ENCODE data around the gene B4GAT1.
"Not testable (repeated sequence)": the region's sequence is repeated elsewhere in the genome, so short reads cannot be mapped to it uniquely, and the experiment has no call there.

B4GAT1 gene

DNA sequence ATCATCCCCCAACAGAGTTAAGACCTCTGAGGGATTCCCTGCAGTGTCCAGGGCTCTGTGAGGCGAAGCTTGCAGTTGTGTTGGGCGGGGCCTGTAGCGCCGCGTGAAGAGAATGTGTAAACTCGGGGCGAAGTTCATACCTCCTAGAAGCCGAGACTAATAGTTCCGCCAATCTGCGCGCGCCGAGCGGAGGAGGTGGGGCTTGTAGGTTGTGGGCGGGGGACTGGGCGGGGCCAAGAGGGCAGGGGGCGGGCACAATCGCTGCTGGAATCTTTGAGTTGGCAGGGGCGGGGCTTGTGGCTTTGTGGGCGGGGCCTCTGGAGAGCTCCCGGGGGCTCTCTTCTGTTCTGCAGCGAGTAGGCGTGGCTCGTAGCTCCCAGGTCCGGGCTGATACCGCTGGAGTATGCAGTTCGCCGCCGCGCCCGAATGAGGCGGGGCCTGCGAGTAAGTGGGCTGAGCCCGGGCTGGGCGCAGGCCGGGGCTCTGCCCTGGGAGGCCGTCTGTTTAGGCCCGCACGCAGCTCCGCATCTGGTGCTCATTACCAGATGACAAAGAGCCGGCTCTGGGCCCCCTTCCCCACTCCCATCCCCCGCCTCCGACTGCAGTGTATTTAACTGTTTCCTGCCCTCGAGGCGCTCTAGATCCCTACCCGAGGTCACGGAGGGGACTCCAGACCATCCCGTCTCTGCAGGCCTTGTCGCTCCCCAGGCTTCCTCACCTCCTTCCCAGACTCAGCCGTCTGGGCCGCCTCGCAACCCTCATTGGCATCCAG lies 34.7 kb downstream of the B4GAT1 start:
- Histone ChIP-seq H4K20me1 (ENCODE audit: insufficient read depth, low read length) (no peaks in the 10 kb centered on the region), H3K9me3 (replicated peaks; ENCODE audit: insufficient read depth, low read length) (no peaks in the 10 kb centered on the region), H3K27ac (ENCODE audit: low read length) (peak overlapping the region; percentile 25; the same call in 1 of the 2 replicates), H3K4me1 (ENCODE audit: low read length) (no peaks in the 10 kb centered on the region), H3K4me3 (ENCODE audit: low read length) (peak overlapping the region; percentile 54), H3F3A (ENCODE audit: insufficient read depth, low read length) (no peaks in the 10 kb centered on the region), H3K4me2 (ENCODE audit: low read depth, low read length) (peak overlapping the region; percentile 61), H2AFZ (ENCODE audit: low read length) (peak overlapping the region; percentile 43; the same call in 1 of the 2 replicates), H3K36me3 (replicated peaks; ENCODE audit: insufficient read depth, low read length) (no peaks in the 10 kb centered on the region), H3K79me2 (ENCODE audit: low read length) (no peaks in the 10 kb centered on the region), H3K9ac (ENCODE audit: low read length) (no peak overlapping the region), H3K27me3 (replicated peaks; ENCODE audit: insufficient read depth, low read length) (peaks cover 72% of the 10 kb centered on the region), H3K9me2 (replicated peaks; ENCODE audit: insufficient read depth, low read length) (no peaks in the 10 kb centered on the region)
- peak; percentile 93 for DNase-seq
- TF ChIP-seq EZH2 (optimal IDR thresholded peaks at IDR 0.05; ENCODE audit: low read depth, low read length) (no peak), EZH2phosphoT487 (IDR thresholded peaks at IDR 0.05; ENCODE audit: low read length) (no peak)
- TF ChIP-seq, protein P1, sequence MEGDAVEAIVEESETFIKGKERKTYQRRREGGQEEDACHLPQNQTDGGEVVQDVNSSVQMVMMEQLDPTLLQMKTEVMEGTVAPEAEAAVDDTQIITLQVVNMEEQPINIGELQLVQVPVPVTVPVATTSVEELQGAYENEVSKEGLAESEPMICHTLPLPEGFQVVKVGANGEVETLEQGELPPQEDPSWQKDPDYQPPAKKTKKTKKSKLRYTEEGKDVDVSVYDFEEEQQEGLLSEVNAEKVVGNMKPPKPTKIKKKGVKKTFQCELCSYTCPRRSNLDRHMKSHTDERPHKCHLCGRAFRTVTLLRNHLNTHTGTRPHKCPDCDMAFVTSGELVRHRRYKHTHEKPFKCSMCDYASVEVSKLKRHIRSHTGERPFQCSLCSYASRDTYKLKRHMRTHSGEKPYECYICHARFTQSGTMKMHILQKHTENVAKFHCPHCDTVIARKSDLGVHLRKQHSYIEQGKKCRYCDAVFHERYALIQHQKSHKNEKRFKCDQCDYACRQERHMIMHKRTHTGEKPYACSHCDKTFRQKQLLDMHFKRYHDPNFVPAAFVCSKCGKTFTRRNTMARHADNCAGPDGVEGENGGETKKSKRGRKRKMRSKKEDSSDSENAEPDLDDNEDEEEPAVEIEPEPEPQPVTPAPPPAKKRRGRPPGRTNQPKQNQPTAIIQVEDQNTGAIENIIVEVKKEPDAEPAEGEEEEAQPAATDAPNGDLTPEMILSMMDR (IDR thresholded peaks at IDR 0.05; ENCODE audit: low read length) = no peak

DNA sequence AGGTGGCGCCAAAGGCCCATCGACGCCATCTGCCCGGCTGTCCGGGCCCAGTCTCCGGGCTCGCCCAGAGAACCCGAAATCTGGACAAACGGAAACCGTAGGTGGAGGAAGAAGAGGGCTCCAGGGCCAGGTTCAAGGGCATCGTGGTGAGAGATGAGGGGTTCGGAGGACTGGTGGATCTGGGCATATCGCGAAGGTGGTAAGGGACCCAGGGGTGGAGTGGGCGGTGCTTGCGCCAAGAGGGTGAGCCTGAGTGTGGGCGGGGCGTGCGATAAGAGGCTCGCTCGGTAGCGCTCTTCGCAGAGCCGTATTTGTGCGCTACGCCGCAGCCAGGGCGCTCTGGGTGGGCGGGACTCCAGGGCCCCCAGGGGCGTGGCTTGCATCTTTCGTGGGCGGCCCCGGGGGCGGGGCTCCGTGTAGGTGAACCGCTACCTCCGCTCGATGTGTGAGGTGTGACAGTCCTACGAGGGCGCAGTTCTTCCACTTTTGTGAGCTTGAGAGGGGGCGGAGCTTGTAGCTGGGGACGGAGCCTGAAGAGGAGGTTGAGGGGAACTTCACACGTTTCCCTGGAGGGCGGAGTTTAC lies 35.4 kb downstream of the B4GAT1 start:
- no peaks in the 10 kb centered on the region for H3K4me1 ChIP-seq (ENCODE audit: low read length)
- H3K27me3 ChIP-seq (replicated peaks; ENCODE audit: insufficient read depth, low read length) = peaks cover 73% of the 10 kb centered on the region
- peak overlapping the region; percentile 54 for H3K4me3 ChIP-seq (ENCODE audit: low read length)
- H3K9me2 ChIP-seq (replicated peaks; ENCODE audit: insufficient read depth, low read length) = no peaks in the 10 kb centered on the region
- H3K4me2 ChIP-seq (ENCODE audit: low read depth, low read length) = peak overlapping the region; percentile 61
- H3K9ac ChIP-seq (ENCODE audit: low read length) = no peak overlapping the region; the same call in 1 of the 2 replicates
- H2AFZ ChIP-seq (ENCODE audit: low read length) = peak overlapping the region; percentile 43
- H3K27ac ChIP-seq (ENCODE audit: low read length) = peak overlapping the region; percentile 25; the same call in 1 of the 2 replicates
- DNase-seq = peak; percentile 73
- TF ChIP-seq EZH2 (optimal IDR thresholded peaks at IDR 0.05; ENCODE audit: low read depth, low read length) = no peak
- TF ChIP-seq, protein P1 (IDR thresholded peaks at IDR 0.05; ENCODE audit: low read length) = peak; percentile 69
- no peak for TF ChIP-seq EZH2phosphoT487 (IDR thresholded peaks at IDR 0.05; ENCODE audit: low read length)
- no peaks in the 10 kb centered on the region for H3K9me3 ChIP-seq (replicated peaks; ENCODE audit: insufficient read depth, low read length)
- no peaks in the 10 kb centered on the region for H3F3A ChIP-seq (ENCODE audit: insufficient read depth, low read length)
- no peaks in the 10 kb centered on the region for H4K20me1 ChIP-seq (ENCODE audit: insufficient read depth, low read length)
- H3K36me3 ChIP-seq (replicated peaks; ENCODE audit: insufficient read depth, low read length) = no peaks in the 10 kb centered on the region
- H3K79me2 ChIP-seq (ENCODE audit: low read length) = no peaks in the 10 kb centered on the region

DNA sequence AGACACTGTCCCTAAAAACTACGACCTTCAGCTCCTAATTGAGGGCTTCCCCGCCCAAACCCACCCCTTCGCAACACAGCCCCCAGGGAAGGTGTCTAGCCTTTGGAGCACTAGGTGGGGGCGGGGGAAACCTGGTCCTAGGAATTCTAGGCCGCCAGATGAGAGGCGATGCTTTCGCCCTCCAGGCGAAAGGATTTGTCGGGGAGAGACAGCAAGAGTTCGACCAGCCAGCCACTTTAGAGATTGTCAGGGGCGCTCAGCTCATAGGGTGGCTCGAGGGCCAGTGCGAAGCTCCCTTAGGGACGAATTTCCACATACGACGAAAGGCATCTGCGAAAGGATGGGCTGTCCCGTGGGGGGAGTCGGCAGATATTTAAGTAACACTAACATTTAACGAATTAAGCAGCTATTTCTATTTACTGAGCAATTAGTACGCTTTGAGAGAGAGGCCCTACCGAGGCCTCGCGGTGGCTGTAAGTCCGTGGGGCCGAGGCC lies 35.9 kb downstream of the B4GAT1 start:
- TF ChIP-seq, protein P1 (IDR thresholded peaks at IDR 0.05; ENCODE audit: low read length) = no peak
- TF ChIP-seq EZH2 (optimal IDR thresholded peaks at IDR 0.05; ENCODE audit: low read depth, low read length) = no peak
- TF ChIP-seq EZH2phosphoT487 (IDR thresholded peaks at IDR 0.05; ENCODE audit: low read length) = no peak
- H3K79me2 ChIP-seq (ENCODE audit: low read length) = no peaks in the 10 kb centered on the region
- no peaks in the 10 kb centered on the region for H3K4me1 ChIP-seq (ENCODE audit: low read length)
- H3F3A ChIP-seq (ENCODE audit: insufficient read depth, low read length) = no peaks in the 10 kb centered on the region
- peak overlapping the region; percentile 54; the same call in 1 of the 2 replicates for H3K4me3 ChIP-seq (ENCODE audit: low read length)
- H3K9me3 ChIP-seq (replicated peaks; ENCODE audit: insufficient read depth, low read length) = no peaks in the 10 kb centered on the region
- H3K27ac ChIP-seq (ENCODE audit: low read length) = no peak overlapping the region
- H3K27me3 ChIP-seq (replicated peaks; ENCODE audit: insufficient read depth, low read length) = peaks cover 74% of the 10 kb centered on the region
- no peaks in the 10 kb centered on the region for H3K36me3 ChIP-seq (replicated peaks; ENCODE audit: insufficient read depth, low read length)
- no peak overlapping the region for H3K9ac ChIP-seq (ENCODE audit: low read length)
- no peak for DNase-seq
- H3K9me2 ChIP-seq (replicated peaks; ENCODE audit: insufficient read depth, low read length) = no peaks in the 10 kb centered on the region
- H4K20me1 ChIP-seq (ENCODE audit: insufficient read depth, low read length) = no peaks in the 10 kb centered on the region
- H2AFZ ChIP-seq (ENCODE audit: low read length) = 0 out of 2 replicates have a peak overlapping the region, but pooled peaks have one; percentile 43
- peak overlapping the region; percentile 61 for H3K4me2 ChIP-seq (ENCODE audit: low read depth, low read length)

DNA sequence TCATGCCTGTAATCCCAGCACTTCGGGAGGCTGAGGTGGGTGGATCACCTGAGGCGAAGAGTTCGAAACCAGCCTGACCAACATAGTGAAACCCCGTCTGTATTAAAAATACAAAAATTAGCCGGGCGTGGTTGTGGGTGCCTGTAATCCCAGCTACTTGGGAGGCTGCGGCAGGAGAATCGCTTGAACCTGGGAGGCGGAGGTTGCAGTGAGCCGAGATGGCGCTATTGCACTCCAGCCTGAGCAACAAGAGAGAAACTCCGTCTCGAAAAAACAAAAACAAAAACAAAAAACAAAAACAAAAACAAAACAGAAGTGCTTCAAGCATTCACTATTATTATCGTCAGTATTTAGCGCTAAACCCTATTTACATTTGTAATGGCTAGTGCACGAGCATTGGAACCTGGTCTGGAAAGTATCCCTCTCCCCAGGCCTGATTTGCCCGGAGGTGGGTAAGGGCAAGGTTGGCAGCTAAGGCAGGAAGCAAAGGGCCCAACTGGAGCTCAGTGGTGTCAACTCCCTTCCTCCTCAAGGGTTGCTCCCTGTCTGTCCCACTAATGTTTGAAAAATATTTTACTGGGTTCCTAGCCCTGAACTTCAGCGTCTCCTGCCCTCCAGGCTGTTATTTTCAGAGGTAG lies 36.5 kb downstream of the B4GAT1 start:
- H3K9ac ChIP-seq (ENCODE audit: low read length); H3K79me2 ChIP-seq (ENCODE audit: low read length); H2AFZ ChIP-seq (ENCODE audit: low read length): not testable (repeated sequence)

More for the DNA sequence above, 36.5 kb downstream of the B4GAT1 start:
- not testable (repeated sequence) for H3K4me2 ChIP-seq (ENCODE audit: low read depth, low read length); H3K36me3 ChIP-seq (replicated peaks; ENCODE audit: insufficient read depth, low read length); H3K27ac ChIP-seq (ENCODE audit: low read length); H3K4me3 ChIP-seq (ENCODE audit: low read length); H3K4me1 ChIP-seq (ENCODE audit: low read length); H3K9me3 ChIP-seq (replicated peaks; ENCODE audit: insufficient read depth, low read length); H3K9me2 ChIP-seq (replicated peaks; ENCODE audit: insufficient read depth, low read length); H4K20me1 ChIP-seq (ENCODE audit: insufficient read depth, low read length); H3F3A ChIP-seq (ENCODE audit: insufficient read depth, low read length); DNase-seq
- peaks cover 73% of the 10 kb centered on the region for H3K27me3 ChIP-seq (replicated peaks; ENCODE audit: insufficient read depth, low read length)

All from MM.1S (cell line).